ENCODE measurements around the gene YKT6.

Gene YKT6

GRCh38 chr7:44232396-44232795 lies 31.6 kb downstream of the YKT6 start:
- Histone ChIP-seq H3K9me3 (ENCODE audit: insufficient read depth, low read length) (no peaks in the 10 kb centered on the region), H3K4me3 (ENCODE audit: low read length) (no peak overlapping the region), H2AFZ (ENCODE audit: low read depth, low read length) (no peak overlapping the region), H3K36me3 (replicated peaks; ENCODE audit: low read depth, low read length) (no peaks in the 10 kb centered on the region), H3K4me2 (ENCODE audit: low read length) (no peak overlapping the region), H3K27me3 (ENCODE audit: low read depth, low read length) (no peaks in the 10 kb centered on the region), H3K9ac (ENCODE audit: low read length) (no peak overlapping the region), H4K20me1 (ENCODE audit: insufficient read depth, low read length) (no peaks in the 10 kb centered on the region), H3K27ac (ENCODE audit: low read length) (no peak overlapping the region), H3K79me2 (ENCODE audit: low read length) (no peaks in the 10 kb centered on the region), H3K4me1 (ENCODE audit: low read length) (no peaks in the 10 kb centered on the region)
- no peak for TF ChIP-seq CTCF (IDR thresholded peaks at IDR 0.05; ENCODE audit: low read depth, low read length)
- no peak for TF ChIP-seq EZH2phosphoT487 (IDR thresholded peaks at IDR 0.05; ENCODE audit: low read depth)

- Histone ChIP-seq H3K79me2 (ENCODE audit: low read length) (no peaks in the 10 kb centered on the region), H3K4me3 (ENCODE audit: low read length) (no peak overlapping the region), H3K27ac (ENCODE audit: low read length) (no peak overlapping the region), H3K27me3 (ENCODE audit: low read depth, low read length) (no peaks in the 10 kb centered on the region), H3K9ac (ENCODE audit: low read length) (no peak overlapping the region), H4K20me1 (ENCODE audit: insufficient read depth, low read length) (no peaks in the 10 kb centered on the region), H3K4me1 (ENCODE audit: low read length) (no peaks in the 10 kb centered on the region), H3K4me2 (ENCODE audit: low read length) (no peak overlapping the region), H3K36me3 (replicated peaks; ENCODE audit: low read depth, low read length) (no peaks in the 10 kb centered on the region), H2AFZ (ENCODE audit: low read depth, low read length) (no peak overlapping the region), H3K9me3 (ENCODE audit: insufficient read depth, low read length) (no peaks in the 10 kb centered on the region)
- TF ChIP-seq EZH2phosphoT487 (IDR thresholded peaks at IDR 0.05; ENCODE audit: low read depth) (no peak), CTCF (IDR thresholded peaks at IDR 0.05; ENCODE audit: low read depth, low read length) (no peak)
Observed at GRCh38 chr7:44232901-44233715, 32.3 kb downstream of the YKT6 start.

GRCh38 chr7:44235066-44235465 lies 34.3 kb downstream of the YKT6 start:
- Histone ChIP-seq H3K4me1 (ENCODE audit: low read length) (no peaks in the 10 kb centered on the region), H3K27me3 (ENCODE audit: low read depth, low read length) (no peaks in the 10 kb centered on the region), H3K4me2 (ENCODE audit: low read length) (no peak overlapping the region), H3K79me2 (ENCODE audit: low read length) (no peaks in the 10 kb centered on the region), H3K9me3 (ENCODE audit: insufficient read depth, low read length) (no peaks in the 10 kb centered on the region), H3K9ac (ENCODE audit: low read length) (no peak overlapping the region), H3K27ac (ENCODE audit: low read length) (no peak overlapping the region), H2AFZ (ENCODE audit: low read depth, low read length) (no peak overlapping the region), H3K36me3 (replicated peaks; ENCODE audit: low read depth, low read length) (no peaks in the 10 kb centered on the region), H3K4me3 (ENCODE audit: low read length) (no peak overlapping the region), H4K20me1 (ENCODE audit: insufficient read depth, low read length) (no peaks in the 10 kb centered on the region)
- TF ChIP-seq EZH2phosphoT487 (IDR thresholded peaks at IDR 0.05; ENCODE audit: low read depth) (no peak), CTCF (IDR thresholded peaks at IDR 0.05; ENCODE audit: low read depth, low read length) (no peak)

GRCh38 chr7:44235582-44236332 lies 35.0 kb downstream of the YKT6 start:
- Histone ChIP-seq H3K9ac (ENCODE audit: low read length) (no peak overlapping the region), H3K4me2 (ENCODE audit: low read length) (no peak overlapping the region), H3K36me3 (replicated peaks; ENCODE audit: low read depth, low read length) (no peaks in the 10 kb centered on the region), H3K79me2 (ENCODE audit: low read length) (no peaks in the 10 kb centered on the region), H3K4me3 (ENCODE audit: low read length) (no peak overlapping the region), H2AFZ (ENCODE audit: low read depth, low read length) (no peak overlapping the region), H3K9me3 (ENCODE audit: insufficient read depth, low read length) (no peaks in the 10 kb centered on the region), H3K27ac (ENCODE audit: low read length) (no peak overlapping the region), H4K20me1 (ENCODE audit: insufficient read depth, low read length) (no peaks in the 10 kb centered on the region), H3K4me1 (ENCODE audit: low read length) (peaks cover 3% of the 10 kb centered on the region), H3K27me3 (ENCODE audit: low read depth, low read length) (no peaks in the 10 kb centered on the region)
- TF ChIP-seq EZH2phosphoT487 (IDR thresholded peaks at IDR 0.05; ENCODE audit: low read depth) (no peak), CTCF (IDR thresholded peaks at IDR 0.05; ENCODE audit: low read depth, low read length) (no peak)
